HCEC 1CT (cell line): ENCODE results near the gene TSR2.
A peak's percentile ranks its signal among the peaks of the same experiment; 100 is the strongest.

Experiments
- DNase-seq: peaks from one replicate; pipeline ENCODE4 v3.0.0-alpha.2; 2017

Gene TSR2

GRCh38 chrX:54439960-54440871 is at the start of gene TSR2:
TSR2 (plus strand) TSS chrX:54440404; CDS start chrX:54440422, 18 bp downstream.
- DNase-seq = peak; percentile 79

- no peak for DNase-seq
Observed at GRCh38 chrX:54397113-54397512, 43.1 kb upstream of the TSR2 start.

- no peak for DNase-seq
Observed at GRCh38 chrX:54407266-54407665, 32.9 kb upstream of the TSR2 start.

GRCh38 chrX:54411732-54412131 is 28.5 kb upstream of the TSR2 start:
- DNase-seq = no peak

- no peak for DNase-seq
Observed at GRCh38 chrX:54413753-54414152, 26.5 kb upstream of the TSR2 start.

- no peak for DNase-seq
Observed at GRCh38 chrX:54415534-54416350, 24.5 kb upstream of the TSR2 start.

- no peak for DNase-seq
Observed at GRCh38 chrX:54416965-54417364, 23.2 kb upstream of the TSR2 start.

- no peak for DNase-seq
Observed at GRCh38 chrX:54419559-54420302, 20.5 kb upstream of the TSR2 start.

GRCh38 chrX:54422168-54422567 is 18.0 kb upstream of the TSR2 start:
- no peak for DNase-seq

- no peak for DNase-seq
Observed at GRCh38 chrX:54423161-54423888, 16.9 kb upstream of the TSR2 start.

GRCh38 chrX:54427837-54428424 is 12.3 kb upstream of the TSR2 start:
- peak; percentile 1 for DNase-seq

GRCh38 chrX:54430519-54430918 is 9.7 kb upstream of the TSR2 start:
- no peak for DNase-seq

- no peak for DNase-seq
Observed at GRCh38 chrX:54435121-54435520, 5.1 kb upstream of the TSR2 start.

- DNase-seq = no peak
Observed at GRCh38 chrX:54442790-54443189, 2.6 kb downstream of the TSR2 start.

- no peak for DNase-seq
Observed at GRCh38 chrX:54444752-54445151, 4.5 kb downstream of the TSR2 start.

- no peak for DNase-seq
Observed at GRCh38 chrX:54446084-54446483, 5.9 kb downstream of the TSR2 start.

- DNase-seq = no peak
Observed at GRCh38 chrX:54447461-54447860, 7.3 kb downstream of the TSR2 start.

GRCh38 chrX:54449929-54450328 is 9.7 kb downstream of the TSR2 start:
- no peak for DNase-seq

- DNase-seq = peak; percentile 3
Observed at GRCh38 chrX:54452920-54453319, 12.7 kb downstream of the TSR2 start.

GRCh38 chrX:54470054-54470760 is 30.0 kb downstream of the TSR2 start:
- DNase-seq = no peak
